Spleen (tissue), 7 donors: ENCODE results near the gene MEG3.

Experiments
- CTCF ChIP-seq, 11 experiments: fragments of 200-600 bp in 7 of 11; fragments of 450-650 bp in 4 of 11; sonication (generic) in 4 of 11; IDR thresholded peaks in 8 of 11; conservative IDR thresholded peaks in 3 of 11; 1 replicate in 7 of 11; 2 replicates in 4 of 11; pipeline versions ENCODE4 v1.4.0 to v1.8.0; 2016 to 2021; ENCODE audit warnings: antibody characterized with exemption in 11 of 11, inconsistent platforms in 4 of 11, mild to moderate bottlenecking in 1 of 11
- POLR2A ChIP-seq, 3 donors: fragments of 450-650 bp; IDR thresholded peaks; one replicate each; pipeline ENCODE4 v1.5.1; 2017; ENCODE audit warnings: antibody characterized with exemption in 3 of 3, mild to moderate bottlenecking in 1 of 3
- POLR2AphosphoS5 ChIP-seq, 3 donors: sonication (generic); formaldehyde crosslinking; IDR thresholded peaks; one replicate each; pipeline ENCODE4 v1.5.1; 2017; ENCODE audit warnings: antibody characterized with exemption in 3 of 3
- donor health status: DM: no; HTN: no; CAD: no; lungs with moderate emphysema.
- donor health status: DM: no; HTN: no; CAD: no.
- donor health status: DM: no; HTN: no; CAD: no.

DNA sequence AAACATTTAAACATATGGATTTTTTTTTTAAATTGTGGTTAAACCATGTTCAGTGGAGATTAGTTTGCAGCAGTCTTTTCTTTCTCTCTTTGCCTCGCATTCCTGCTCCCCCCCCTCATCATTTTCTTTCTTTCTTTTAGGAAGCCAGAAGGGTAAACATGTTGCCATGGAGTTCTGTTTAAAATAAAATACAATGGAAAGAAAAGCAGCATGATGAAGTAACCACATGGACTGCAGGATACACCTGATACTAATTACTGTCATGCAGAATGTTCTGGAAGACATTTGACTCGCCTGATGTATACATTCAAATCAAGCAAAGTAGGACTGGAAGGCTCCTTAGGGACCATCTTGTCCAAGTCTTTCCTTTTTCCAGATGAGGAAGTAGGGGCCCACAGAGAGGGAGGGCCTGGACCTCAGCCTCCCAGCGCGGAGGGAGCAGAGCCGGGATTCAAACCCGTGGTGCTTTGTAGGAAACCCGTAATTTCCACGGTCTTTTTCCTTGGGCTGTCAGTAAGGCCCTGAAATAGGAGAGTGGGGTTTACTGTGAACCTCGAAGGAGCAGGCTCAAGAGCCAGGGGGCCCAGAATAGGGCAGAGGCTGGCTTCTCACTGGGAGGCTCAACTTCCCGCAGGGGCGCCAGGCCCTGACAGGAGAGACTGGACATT lies 2.4 kb upstream of the MEG3 start:
- no peak for TF ChIP-seq CTCF (IDR thresholded peaks at IDR 0.05 in 8 of 11, conservative IDR thresholded peaks at IDR 0.05 in 3 of 11)
- TF ChIP-seq POLR2A (IDR thresholded peaks at IDR 0.05), result no peak
- TF ChIP-seq POLR2AphosphoS5 (IDR thresholded peaks at IDR 0.05), result no peak
